Measurements from ENCODE around the gene PNKP.

PNKP gene

DNA sequence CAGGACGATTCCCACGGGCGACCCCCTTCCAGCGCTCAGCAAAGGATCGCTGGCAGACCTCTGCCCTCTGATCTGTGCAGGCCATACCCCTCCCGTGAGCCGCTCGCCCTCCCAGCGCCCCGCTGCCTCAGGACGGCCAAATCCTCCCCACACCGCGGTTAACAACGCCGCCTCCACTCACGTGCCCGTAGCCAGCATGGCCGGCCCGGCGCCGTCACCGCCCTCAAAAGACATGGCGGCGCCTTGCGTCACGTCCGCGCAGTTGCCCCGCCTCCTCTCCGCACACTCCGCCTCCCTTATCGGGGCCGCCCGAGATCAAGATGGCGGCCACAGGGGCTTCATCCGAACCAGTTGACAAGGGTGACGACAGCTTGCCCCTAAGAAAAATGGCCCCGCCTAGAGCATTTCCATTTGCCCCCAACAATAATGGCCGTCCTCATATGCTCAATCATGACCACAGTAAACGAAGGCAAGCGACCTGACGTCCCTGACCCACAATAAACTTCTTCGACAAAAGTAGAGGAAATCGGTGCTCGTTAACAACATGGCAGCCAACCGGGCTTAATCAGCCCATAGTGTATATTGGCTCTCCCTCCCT is 9.1 kb upstream of the PNKP start:
- peak; percentile 95 for DNase-seq (ENCODE audit: low spot score)

DNA sequence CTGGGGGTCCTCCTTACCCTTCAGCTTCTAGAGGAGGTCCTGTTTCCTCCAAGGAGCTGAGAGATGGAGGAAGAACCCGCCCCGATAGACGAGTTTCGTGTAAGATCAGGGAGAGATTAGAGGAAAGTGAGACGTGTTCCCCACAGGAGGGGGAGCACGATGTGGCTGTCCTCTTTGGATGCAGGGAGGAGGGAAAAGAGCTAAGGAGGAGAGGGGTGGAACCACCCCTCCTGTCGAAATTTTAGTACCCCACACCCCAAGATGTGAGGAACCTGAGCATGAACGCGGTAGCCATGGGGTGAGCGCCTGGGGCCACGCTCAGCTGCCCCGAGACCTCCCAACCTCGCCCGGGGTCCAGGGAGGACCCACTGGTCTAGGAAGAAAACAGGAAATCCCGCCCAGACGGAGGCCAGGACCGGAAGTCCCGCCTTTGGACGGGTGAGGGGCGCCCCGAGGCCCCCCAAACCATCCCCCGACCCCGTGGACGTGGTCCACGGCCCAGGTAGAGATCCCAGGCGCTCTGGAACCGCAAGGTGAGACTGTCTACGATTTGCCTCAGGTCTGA is 8.6 kb upstream of the PNKP start:
- DNase-seq (ENCODE audit: low spot score): peak; percentile 57

DNA sequence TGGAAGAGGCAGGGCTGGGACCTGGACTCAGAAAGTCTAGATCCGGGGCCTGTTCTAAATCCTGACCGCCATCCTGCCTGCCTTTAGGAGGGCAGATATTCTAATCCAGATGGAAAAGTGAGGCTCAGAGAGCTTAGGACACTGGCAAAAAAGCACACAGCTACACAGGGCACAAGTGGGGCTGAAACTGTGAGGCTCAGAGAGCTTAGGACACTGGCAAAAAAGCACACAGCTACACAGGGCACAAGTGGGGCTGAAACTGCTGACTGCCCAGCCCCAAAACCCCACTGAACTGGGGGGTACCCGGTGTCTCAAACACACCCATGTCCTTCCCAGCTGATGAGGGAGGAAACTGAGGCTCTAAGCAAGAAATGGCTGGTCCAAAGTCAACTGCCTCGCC is 7.8 kb upstream of the PNKP start:
- DNase-seq (ENCODE audit: low spot score): no peak

DNA sequence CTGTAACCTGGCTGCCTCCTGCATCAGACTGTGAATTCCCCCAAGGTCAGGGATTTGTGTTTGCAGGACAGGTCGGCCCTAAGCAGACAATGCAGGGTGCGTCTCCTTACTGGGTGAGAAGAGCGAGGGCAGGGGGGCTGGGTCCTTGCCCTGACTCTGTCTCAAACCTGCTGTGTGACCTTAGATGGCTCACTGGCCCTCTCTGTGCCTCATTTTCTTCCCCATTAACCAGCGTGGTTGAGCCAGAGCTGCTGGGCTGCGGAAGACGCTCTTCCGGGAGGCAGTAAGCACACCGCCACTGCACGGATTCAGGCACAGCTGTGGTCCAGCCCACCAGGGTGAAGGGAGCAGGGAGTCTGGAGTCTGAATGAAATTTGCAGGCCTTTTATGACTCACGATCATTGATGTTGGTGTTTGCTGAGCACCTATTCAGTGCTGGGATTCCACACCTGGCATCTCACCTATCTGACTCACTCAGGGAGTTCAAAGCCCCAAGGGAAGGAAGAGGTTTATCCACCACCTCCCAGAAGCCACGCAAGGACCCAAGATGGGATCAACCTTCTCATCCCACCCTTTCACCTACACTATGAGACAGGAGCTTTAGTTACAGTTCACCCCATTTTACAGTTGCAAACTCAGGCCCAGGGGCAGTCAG is 7.3 kb upstream of the PNKP start:
- DNase-seq (ENCODE audit: low spot score): no peak

DNA sequence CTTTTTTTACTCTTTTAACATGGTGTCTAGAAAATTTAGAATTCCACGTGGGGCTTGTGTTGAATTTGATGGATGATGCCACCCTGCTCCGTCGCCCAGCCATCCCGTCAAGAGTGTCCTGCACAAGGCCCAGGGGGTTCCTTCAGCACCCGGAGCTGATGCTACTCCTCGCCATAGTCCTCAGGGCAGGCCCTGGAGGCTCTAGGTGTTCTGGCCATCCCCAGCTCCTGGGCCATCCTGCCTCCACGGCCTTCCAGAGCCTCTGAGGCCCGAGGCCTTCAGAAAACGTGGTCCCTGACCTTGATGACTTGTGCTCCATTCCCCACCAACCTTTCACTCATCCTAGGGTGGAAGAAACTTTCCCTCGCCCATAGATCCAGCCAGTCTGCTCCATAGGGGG is 6.5 kb upstream of the PNKP start:
- DNase-seq (ENCODE audit: low spot score): no peak

DNA sequence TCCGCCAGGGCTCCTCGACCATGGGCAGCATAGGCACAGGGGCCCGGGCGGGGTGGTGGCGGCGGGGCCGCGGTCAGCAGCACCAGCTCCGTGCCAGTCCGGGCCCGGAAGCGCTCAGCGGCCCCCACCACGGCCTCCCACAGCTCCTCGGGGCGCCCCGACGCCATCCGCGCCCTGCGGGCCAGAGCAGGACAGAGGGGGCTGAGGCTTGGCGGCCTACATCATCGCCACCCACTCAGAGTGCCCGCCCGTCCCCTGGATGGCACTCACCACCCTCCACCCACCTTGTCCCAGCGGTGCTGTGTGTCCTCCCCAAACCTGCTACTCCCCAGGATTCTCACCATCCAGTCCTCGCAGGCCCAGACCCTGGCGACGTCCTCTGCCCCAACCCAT is 5.7 kb upstream of the PNKP start:
- DNase-seq (ENCODE audit: low spot score): no peak

DNA sequence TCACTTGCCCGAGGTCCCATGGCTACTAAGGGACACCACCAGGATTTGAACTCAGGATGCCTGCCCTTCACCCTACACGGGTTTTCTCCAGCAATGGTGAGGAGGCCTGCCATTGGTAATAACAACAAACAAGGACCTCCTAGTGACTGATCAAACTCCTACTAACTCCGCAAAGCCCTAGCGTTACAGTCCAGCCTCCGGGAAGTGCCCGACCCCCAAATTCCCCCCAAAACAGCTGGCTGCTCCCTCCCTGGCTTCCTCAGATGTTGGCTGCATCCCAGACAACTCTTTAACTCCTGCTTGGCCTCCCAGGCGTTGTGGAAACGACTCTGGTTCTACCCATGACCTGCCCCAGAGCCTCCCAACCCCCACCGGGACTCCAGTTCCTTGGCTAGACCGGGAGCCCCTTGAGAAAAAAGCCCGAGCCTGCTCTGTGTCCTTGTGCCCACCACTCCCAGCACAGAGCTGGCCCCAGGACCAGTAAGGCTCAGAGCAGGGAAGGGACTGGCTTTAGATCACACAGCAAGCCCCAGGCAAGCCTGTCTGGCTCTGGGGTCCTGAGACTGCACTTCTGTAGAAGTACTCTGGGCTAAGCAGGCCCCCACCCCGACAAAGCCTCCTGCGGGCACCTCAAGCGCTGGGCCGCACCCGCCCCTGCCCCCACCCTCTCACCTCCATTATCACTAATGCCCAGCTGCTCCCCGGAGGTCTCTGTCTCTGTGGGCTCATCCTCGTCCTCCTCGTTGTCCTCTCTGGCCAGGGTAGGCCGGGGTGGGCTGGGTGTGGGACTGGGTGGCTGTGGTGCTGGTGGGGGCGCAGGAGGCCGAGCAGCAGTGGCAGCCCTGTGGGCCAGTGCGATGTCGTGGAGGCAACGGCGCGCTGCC is 5.1 kb upstream of the PNKP start:
- DNase-seq (ENCODE audit: low spot score): no peak

DNA sequence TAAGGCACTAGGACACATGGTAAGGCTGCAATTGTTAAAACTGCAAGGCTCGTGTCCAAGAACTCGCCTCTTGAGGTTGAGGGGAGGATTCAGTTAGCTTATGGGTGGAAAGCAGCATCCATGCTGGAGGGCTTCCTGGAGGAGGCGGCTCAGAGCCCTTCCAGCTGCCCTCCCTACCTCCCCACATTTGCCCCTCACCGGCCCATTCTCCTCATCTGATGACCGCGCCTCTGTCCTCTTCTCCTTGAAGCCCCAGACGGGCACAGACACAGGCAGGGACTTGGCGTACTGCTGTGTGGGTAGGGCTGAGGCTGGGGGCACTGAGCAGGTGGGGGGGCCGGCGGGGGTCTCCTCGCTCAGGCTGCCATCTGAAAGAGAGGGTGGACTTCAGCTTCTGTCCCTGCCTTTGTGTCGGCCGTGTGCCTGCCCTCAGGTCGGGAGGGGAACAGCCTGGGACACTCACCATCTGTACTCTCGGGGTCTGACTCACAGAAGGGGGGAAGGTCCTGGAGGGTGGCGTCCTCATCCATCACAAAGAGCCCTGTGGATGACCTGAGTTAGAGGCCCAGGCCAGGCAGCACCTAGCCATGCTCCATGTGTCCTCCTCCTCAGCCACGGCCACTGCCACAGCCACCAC is 4.1 kb upstream of the PNKP start:
- no peak for DNase-seq (ENCODE audit: low spot score)

DNA sequence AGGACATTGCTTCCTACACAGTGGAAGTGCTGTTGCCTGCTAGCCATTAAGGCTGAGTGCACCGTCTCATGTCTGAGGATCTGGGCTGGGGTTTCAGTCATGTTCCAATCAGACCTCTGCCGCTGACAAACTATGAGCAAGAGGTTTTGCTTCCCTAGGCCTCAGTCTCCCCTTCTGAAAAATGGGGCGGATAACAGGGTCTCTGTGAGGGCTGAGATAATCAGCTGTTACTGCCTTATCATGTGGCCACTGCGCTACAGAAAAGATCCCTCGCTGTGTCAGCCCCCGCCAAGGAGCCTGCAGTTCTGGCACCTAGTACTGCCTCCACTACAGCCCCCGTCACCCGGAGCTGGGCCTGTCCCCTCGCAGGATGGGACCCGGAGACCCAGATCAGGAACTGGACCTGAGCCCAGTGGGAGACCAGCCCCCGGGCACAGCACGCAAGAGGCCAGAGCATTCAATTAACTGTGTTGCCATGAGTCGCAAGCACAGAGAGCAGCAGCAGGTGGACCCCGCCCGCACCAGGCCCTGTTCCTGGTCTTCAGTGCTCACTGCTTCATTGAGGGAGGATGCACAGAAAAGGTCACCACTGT is 3.0 kb upstream of the PNKP start:
- no peak for DNase-seq (ENCODE audit: low spot score)

DNA sequence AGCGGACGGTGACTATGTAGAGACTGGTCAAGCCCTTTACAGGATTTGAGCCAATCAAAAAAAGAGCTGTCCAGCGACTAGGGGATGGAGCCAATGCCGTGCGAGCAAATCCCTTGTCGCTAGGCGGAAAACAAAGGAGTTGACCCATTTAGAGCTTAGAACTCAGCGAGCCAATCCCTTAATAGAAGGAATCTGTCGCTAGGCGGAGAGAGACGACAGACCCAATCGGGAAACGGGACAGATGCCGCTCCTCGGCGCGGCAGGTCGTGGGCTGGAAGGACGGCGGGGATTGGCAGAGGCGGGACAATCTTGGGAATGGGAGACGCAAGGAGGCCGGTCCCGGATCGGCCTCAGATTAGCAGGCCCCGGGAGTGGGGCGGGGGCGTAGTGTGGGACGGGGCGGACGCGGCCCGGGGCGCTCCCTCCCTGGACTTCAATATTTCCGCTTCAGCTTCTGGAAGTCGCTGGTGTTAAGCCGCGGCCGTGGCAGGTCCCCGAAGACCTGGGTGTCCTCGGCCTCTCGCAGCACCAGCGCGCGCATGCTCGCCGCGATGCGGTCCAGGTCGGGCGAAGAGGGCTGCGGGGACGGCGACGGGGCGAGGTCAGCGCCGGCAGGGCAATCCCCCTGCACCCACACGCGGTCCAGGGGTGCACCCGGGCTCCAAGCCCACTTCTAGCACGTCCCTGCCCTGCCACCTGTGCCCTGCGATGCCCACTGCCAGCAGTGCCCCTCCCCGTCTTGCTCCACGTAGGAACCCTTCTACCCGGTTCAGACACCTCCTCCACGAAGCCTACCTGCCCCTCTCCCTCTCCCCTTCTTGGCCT is 2.3 kb upstream of the PNKP start:
- peak; percentile 98 for DNase-seq (ENCODE audit: low spot score)

DNA sequence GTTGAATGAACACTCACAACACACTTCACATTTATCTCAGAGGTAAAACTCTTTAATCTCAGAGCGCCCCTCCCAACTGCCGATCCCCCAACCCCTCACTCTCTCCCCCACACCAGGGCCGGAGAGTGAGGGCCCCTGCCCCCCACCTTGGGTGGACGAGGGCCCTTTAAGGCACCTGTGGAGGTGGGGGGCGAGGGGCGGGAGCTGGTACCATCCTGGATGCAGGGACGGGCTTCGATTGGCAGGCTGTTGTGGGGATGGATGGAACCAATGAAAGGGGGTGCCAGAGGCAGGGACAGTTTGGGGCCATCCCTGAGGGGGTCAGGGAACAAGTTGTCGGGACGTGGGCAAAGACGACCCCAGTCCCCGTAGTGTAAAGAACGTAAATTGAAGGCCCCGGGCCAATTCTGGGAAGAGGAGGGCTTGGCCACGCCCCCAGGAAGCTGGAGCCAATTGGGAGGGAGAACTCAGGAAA is 1.7 kb upstream of the PNKP start:
- no peak for DNase-seq (ENCODE audit: low spot score)

DNA sequence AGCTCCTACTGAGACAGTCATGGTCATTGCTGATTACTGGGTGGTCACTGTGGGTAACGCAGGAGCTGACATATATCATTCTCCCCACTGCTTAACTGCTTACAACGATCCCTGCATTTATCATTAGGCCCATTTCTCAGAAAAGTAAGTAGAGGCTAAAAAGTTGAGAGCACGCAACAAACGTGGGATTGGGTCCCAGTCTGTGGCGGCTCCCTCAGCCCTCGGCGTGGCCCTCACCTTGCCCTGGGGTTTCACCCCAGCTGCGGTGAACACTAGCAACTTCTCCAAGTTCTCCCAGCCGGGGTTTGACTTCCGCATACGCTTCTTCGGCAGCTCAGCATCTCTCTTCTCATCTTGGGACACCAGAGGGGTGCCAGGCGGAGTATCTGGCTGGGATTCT is 2.5 kb downstream of the PNKP start:
- DNase-seq (ENCODE audit: low spot score): no peak

DNA sequence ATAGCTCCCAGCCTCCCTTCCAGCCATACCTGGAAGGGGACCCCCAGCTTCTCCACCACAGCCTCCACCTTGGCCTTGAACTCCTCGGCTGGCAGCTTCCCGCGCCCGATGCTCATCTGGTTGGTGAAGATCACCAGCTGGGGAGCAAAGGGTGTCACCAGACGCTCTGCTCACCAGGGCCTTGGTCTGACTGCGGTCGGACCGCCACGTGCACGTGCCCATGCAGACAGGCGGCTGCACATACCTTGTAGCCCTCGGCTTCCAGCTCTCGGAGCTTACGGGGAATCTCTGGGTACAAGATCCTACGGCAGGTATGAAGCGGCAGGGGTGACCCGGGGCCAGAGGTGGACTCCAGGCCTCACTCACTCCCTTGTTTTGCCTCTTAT is 3.4 kb downstream of the PNKP start:
- DNase-seq (ENCODE audit: low spot score): no peak

DNA sequence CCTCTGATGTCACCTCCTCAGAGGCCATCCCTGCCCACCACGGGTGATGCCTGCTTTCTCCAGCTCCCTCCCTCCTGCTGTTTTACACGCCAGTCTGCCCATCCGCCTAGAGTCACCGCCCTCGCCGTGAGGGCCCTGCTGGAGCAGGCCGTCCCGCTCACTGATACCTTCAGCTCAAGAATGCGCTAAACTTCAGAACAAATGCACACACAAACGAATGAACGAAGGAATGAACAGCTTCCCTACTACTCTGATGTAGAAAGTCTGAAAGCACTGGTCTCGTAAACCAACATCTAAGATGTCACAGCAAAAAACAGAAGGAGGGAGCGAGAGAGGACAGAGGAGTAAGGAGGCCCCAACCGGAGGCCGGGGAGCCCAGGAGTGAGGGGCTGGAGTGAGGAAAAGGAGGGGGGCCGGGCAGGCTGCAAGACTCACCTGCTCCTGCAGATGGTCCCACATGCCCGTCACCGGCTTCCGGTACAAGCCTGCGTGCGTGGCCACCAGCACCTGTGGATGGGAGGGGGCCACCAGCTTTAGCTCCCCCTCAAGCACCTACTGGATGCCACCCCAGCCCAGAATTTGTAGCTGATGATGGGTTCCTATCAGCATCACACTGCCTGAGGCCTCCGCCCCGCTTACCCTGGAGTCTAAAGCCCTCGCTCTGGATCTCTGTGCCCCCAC is 4.0 kb downstream of the PNKP start:
- no peak for DNase-seq (ENCODE audit: low spot score)

DNA sequence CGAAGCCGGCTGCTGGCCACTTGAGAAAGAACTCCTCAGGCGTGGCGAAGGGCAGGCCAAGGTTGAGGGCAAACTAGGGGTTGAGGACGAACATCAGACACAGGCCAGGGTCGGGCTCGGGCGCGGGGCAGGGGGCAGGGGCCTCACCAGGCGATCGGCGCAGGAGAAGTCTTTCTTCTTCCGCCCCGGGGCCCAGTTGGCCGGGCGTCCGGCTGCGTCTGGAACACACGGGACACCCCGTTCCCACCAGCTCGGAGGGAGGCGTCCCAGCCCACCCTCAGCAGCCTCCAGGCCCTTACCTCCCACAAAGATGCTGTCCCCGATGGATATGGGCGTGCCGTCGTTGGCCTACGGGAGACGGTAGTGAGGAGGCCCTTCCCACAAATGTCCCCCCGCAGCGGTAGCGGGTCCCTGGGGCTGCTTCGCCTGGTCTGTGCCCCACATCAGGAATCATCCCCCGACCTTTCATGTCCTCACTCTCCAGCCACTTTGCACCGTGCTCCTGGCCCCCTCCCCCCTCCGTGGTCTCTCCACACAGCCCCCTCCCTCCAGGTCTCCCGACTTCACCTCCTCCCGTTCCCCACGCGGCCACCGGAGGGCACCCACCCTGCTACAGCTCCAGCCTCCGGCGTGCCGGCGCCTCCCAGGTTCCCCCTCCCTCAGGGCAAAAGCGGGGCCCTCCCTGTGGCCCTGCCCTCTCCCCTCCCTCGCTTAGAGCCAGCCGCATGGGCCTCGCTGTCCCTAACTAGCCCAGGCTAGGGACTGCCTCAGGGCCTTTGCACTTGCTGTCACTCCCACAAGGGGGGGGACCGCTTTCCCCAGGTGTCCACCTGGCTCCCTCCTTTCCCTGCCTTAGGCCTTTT is 4.8 kb downstream of the PNKP start:
- no peak for DNase-seq (ENCODE audit: low spot score)

DNA sequence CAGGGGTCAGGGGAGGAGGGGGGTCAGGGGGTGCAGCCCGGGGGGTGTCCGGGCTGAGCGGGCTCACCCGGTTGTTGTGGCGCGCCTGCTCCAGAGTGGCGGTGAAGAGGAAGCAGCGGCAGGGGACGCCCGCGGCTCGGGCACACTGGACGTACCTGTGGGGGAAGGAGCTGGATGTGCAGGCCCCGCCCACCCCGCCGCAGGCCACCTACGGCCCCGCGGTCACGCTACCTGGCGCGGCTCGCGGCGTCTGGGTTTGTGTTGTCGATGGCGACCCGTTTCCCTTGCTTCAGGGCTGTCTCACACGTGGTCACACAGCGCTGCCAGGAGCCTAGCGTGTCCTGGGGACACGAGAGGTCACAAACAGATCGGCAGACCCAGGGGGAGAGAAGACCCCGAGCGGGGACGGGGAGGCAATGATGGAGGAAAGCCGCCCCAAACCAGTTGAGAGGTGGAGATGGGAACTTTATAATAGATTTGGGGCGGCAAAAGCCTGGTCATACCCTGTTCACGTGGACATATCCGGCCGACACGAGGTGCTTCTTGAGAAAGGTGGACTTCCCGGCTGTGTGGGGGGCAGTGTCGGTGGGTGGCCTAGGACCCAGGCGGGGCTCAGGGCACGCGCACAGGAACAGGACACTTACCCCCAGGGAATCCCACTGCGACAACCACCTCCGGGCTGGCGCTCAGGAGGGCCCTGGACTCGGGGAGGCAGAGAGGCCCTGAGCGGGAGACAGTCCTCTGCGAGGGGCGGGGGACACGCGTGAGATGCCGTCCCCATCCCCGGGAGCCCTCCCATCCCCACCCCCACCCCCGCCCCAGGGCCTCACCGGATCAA is 5.6 kb downstream of the PNKP start:
- DNase-seq (ENCODE audit: low spot score): no peak

DNA sequence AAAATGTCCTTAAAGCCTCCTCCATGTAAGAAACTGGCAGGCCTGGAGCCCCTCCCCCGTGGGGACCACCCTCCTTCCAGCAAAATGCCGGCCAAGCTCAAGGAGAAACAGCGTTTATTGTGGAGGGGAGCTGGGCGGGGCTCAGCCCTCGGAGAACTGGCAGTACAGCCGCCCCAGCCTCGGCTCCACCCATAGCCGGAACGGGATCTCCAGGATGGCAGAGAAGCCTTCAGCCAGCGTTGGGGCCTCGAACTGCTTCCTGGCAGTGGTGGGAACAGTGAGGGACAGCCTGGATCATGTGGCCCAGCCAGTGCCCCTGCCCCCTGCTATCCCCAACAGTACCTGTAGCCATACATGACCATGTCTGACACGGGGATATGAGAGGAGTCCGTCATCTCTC is 6.3 kb downstream of the PNKP start:
- DNase-seq (ENCODE audit: low spot score): no peak

All from SK-N-DZ (cell line).